OCI-LY3 (cell line): Measurements from ENCODE around the gene TMEM87A.

Source experiments
- EZH2phosphoT487 ChIP-seq: fragments of 200-600 bp; shearing (Covaris generic); IDR thresholded peaks from 2 replicates; pipeline ENCODE4 v1.6.1; 2018; ENCODE audit warnings: antibody characterized with exemption, mixed run types, low read depth
- TF ChIP-seq, protein P1 (sequence below): fragments of 200-600, 300-600 bp; sonication (generic); IDR thresholded peaks from 2 replicates; pipeline ENCODE4 v1.5.1; 2014; ENCODE audit warnings: antibody characterized with exemption, low read length, low read depth

DNA sequence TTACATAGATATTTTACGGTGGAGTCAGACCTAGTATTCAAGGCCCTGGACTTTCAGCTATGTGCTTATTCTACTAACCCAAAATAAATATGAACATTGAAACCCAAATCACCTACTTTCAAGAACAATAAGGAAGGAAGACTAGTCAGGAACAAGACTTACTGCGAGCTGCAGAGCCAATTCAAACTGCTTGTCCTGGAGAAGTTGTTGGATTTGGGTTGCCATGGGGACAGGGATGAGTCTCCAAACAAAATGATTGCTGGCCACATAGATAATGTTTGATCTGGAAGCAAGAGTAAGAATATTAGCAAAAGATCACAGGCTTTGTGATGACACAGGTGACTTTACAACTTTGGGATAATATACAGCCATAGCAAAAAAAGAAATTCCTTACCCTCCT lies 95.2 kb downstream of the TMEM87A start:
- TF ChIP-seq, protein P1, sequence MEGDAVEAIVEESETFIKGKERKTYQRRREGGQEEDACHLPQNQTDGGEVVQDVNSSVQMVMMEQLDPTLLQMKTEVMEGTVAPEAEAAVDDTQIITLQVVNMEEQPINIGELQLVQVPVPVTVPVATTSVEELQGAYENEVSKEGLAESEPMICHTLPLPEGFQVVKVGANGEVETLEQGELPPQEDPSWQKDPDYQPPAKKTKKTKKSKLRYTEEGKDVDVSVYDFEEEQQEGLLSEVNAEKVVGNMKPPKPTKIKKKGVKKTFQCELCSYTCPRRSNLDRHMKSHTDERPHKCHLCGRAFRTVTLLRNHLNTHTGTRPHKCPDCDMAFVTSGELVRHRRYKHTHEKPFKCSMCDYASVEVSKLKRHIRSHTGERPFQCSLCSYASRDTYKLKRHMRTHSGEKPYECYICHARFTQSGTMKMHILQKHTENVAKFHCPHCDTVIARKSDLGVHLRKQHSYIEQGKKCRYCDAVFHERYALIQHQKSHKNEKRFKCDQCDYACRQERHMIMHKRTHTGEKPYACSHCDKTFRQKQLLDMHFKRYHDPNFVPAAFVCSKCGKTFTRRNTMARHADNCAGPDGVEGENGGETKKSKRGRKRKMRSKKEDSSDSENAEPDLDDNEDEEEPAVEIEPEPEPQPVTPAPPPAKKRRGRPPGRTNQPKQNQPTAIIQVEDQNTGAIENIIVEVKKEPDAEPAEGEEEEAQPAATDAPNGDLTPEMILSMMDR = no peak
- no peak for TF ChIP-seq EZH2phosphoT487
